Gastrocnemius medialis (tissue), 4 donors: ENCODE results near the gene CYBA. TPM values are rescaled to one million over a fixed set of nuclear protein-coding genes. Genes with fewer than 3 reads are reported as not detected.

Experiments used
- ATAC-seq, 2 donors: fragments of 150-250 bp; one replicate each; pipeline ENCODE4 v1.9.1; 2016
- DNase-seq, 2 donors: peaks; one replicate each; pipeline ENCODE4 v3.0.0-alpha.2; 2019
- H3K27ac ChIP-seq, 4 donors: fragments of 200-600 bp; sonication (generic); 1 replicate in 1 of 4; 2 replicates in 3 of 4; pipeline ENCODE4 v1.5.1; 2016 to 2018; ENCODE audit warnings: mild to moderate bottlenecking in 2 of 4, moderate library complexity in 1 of 4
- H3K27me3 ChIP-seq, 3 donors: fragments of 200-600 bp; sonication (generic) in 2 of 3; 1 replicate in 1 of 3; 2 replicates in 2 of 3; pipeline versions ENCODE4 v1.5.1 to v1.6.0; 2016 to 2019; ENCODE audit warnings: mild to moderate bottlenecking in 1 of 3, moderate library complexity in 1 of 3
- H3K36me3 ChIP-seq, 2 donors: fragments of 200-600 bp; sonication (generic) in 1 of 2; one replicate each; pipeline ENCODE4 v1.5.1; 2017 to 2018
- H3K4me1 ChIP-seq, 2 donors: fragments of 200-600 bp; sonication (generic) in 1 of 2; one replicate each; pipeline ENCODE4 v1.5.1; 2016 to 2017; ENCODE audit warnings: mild to moderate bottlenecking in 2 of 2
- H3K4me3 ChIP-seq, 4 donors: fragments of 200-600 bp; sonication (generic) in 3 of 4; 1 replicate in 1 of 4; 2 replicates in 3 of 4; pipeline ENCODE4 v1.5.1; 2016 to 2019; ENCODE audit warnings: mild to moderate bottlenecking in 2 of 4
- H3K9me3 ChIP-seq, 3 donors: fragments of 200-600 bp; sonication (generic) in 2 of 3; 1 replicate in 1 of 3; 2 replicates in 2 of 3; pipeline ENCODE4 v1.5.1; 2016 to 2019
- CTCF ChIP-seq, 5 experiments: fragments of 450-650 bp in 3 of 5; fragments of 200-600 bp in 2 of 5; sonication (generic) in 2 of 5; IDR thresholded peaks in 4 of 5; conservative IDR thresholded peaks in 1 of 5; 1 replicate in 4 of 5; 2 replicates in 1 of 5; pipeline ENCODE4 v1.5.1; 2016 to 2019; ENCODE audit warnings: antibody characterized with exemption in 5 of 5, mild to moderate bottlenecking in 3 of 5, moderate library complexity in 3 of 5
- POLR2A ChIP-seq, 2 donors: fragments of 450-650 bp; IDR thresholded peaks; one replicate each; pipeline ENCODE4 v1.6.1; 2017; ENCODE audit warnings: antibody characterized with exemption in 2 of 2, mild to moderate bottlenecking in 2 of 2, moderate library complexity in 2 of 2
- in situ Hi-C, 4 donors: fragments of 200-750 bp; cut with MboI; loops; one replicate each; pipeline versions ENCODE4 v1.15.0 to v1.8.0; 2017; ENCODE audit warnings: low sequenced_read_pairs in 4 of 4
- intact Hi-C: fragments of 100-400 bp; cut with DNase I; formaldehyde crosslinking; loops from one replicate; pipeline ENCODE4 v1.15.1; 2023; ENCODE audit warnings: low total_unique reads
- total RNA-seq, 4 donors: library from RNA; depleted of rRNA; stranded (reverse); fragments of >200 nt; gene quantifications; one replicate each; pipeline versions ENCODE4 v1.1.0 to v1.2.3, GENCODE V29; 2016

Gene CYBA
- total RNA-seq, 4 donors from 2014 or later: 5.1 to 33.2 (median 28.7) TPM

GRCh38 chr16:88634141-88634993 lies 16.5 kb downstream of the CYBA start:
- TF ChIP-seq CTCF (IDR thresholded peaks at IDR 0.05 in 4 of 5, conservative IDR thresholded peaks at IDR 0.05 in 1 of 5) (no peak), POLR2A (IDR thresholded peaks at IDR 0.05) (no peak)
- Histone ChIP-seq H3K9me3 (no peaks in the 10 kb centered on the region), H3K27me3 (peaks cover 18 to 21% (median 20%) of the 10 kb centered on the region in 3 donors), H3K36me3 (peaks cover 0 to 32% of the 10 kb centered on the region in 2 donors), H3K4me3 (peak overlapping the region; percentile 28 to 45 (median 38)), H3K27ac (no peak overlapping the region), H3K4me1 (no peaks in the 10 kb centered on the region)
- in situ Hi-C loops: no loop called here
- ATAC-seq (no peak), DNase-seq (no peak)
- intact Hi-C loops: no loop called here

- no peak overlapping the region for H3K27ac ChIP-seq
- no peak for TF ChIP-seq CTCF (IDR thresholded peaks at IDR 0.05 in 4 of 5, conservative IDR thresholded peaks at IDR 0.05 in 1 of 5)
- no peak for TF ChIP-seq POLR2A (IDR thresholded peaks at IDR 0.05)
- H3K4me1 ChIP-seq: no peaks in the 10 kb centered on the region
- H3K4me3 ChIP-seq: peak overlapping the region in 1 of 4 donors; percentile 34
- no peaks in the 10 kb centered on the region for H3K9me3 ChIP-seq
- intact Hi-C loops (no loop called here), in situ Hi-C loops (no loop called here)
- H3K36me3 ChIP-seq: peaks cover 0 to 36% of the 10 kb centered on the region in 2 donors
- ATAC-seq: no peak
- no peak for DNase-seq
- H3K27me3 ChIP-seq: peaks cover 11 to 14% (median 14%) of the 10 kb centered on the region in 3 donors
Measured at GRCh38 chr16:88633684-88634140, 17.1 kb downstream of the CYBA start.

GRCh38 chr16:88632587-88632930 lies 18.3 kb downstream of the CYBA start:
- Histone ChIP-seq H3K4me1 (no peaks in the 10 kb centered on the region), H3K27me3 (peaks cover 0 to 5% (median 4%) of the 10 kb centered on the region in 3 donors), H3K4me3 (no peak overlapping the region), H3K9me3 (no peaks in the 10 kb centered on the region), H3K36me3 (peaks cover 0 to 46% of the 10 kb centered on the region in 2 donors), H3K27ac (no peak overlapping the region)
- no peak for DNase-seq
- no peak for ATAC-seq
- intact Hi-C loops: no loop called here
- in situ Hi-C loops: no loop called here
- TF ChIP-seq CTCF (IDR thresholded peaks at IDR 0.05 in 4 of 5, conservative IDR thresholded peaks at IDR 0.05 in 1 of 5) (no peak), POLR2A (IDR thresholded peaks at IDR 0.05) (no peak)

- peaks cover 0 to 4% (median under 1%) of the 10 kb centered on the region in 3 donors for H3K27me3 ChIP-seq
- in situ Hi-C loops: no loop called here
- H3K4me1 ChIP-seq: no peaks in the 10 kb centered on the region
- DNase-seq (no peak), ATAC-seq (no peak)
- no peak overlapping the region for H3K27ac ChIP-seq
- intact Hi-C loops: no loop called here
- H3K36me3 ChIP-seq: peaks cover 0 to 47% of the 10 kb centered on the region in 2 donors
- H3K9me3 ChIP-seq: no peaks in the 10 kb centered on the region
- TF ChIP-seq POLR2A (IDR thresholded peaks at IDR 0.05) (no peak), CTCF (IDR thresholded peaks at IDR 0.05 in 4 of 5, conservative IDR thresholded peaks at IDR 0.05 in 1 of 5) (no peak)
- no peak overlapping the region for H3K4me3 ChIP-seq
Measured at GRCh38 chr16:88631920-88632586, 18.8 kb downstream of the CYBA start.
